Urothelium cell line (cell line): Measurements from ENCODE around the gene MYB.
"Not testable (repeated sequence)": the region's sequence is repeated elsewhere in the genome, so short reads cannot be mapped to it uniquely, and the experiment has no call there.

Experiments used
- DNase-seq: peaks from one replicate; pipeline ENCODE4 v3.0.0; 2011; ENCODE audit warnings: low spot score, mixed read lengths
- FAIRE-seq: peaks from 2 replicates; lab custom pipeline; 2011; peaks lifted over from hg19 to GRCh38; lab: Jason Lieb, UNC

Gene MYB

GRCh38 chr6:135180542-135181332 is at the start of gene MYB:
Gene MYB (plus strand): TSS chr6:135181308. CDS start chr6:135181514, 206 bp downstream.
- FAIRE-seq (no peak), DNase-seq (peak; percentile 91)

- FAIRE-seq (no peak), DNase-seq (no peak)
Observed at GRCh38 chr6:135132776-135133175, 48.3 kb upstream of the MYB start.

GRCh38 chr6:135135835-135136234 is 45.3 kb upstream of the MYB start:
- no peak for FAIRE-seq
- DNase-seq, result no peak

- FAIRE-seq, result no peak
- no peak for DNase-seq
Observed at GRCh38 chr6:135137826-135138225, 43.3 kb upstream of the MYB start.

GRCh38 chr6:135141182-135141581 is 39.9 kb upstream of the MYB start:
- DNase-seq (no peak), FAIRE-seq (no peak)

GRCh38 chr6:135141728-135142127 is 39.4 kb upstream of the MYB start:
- no peak for FAIRE-seq

GRCh38 chr6:135142232-135142631 is 38.9 kb upstream of the MYB start:
- not testable (repeated sequence) for DNase-seq, FAIRE-seq

More at GRCh38 chr6:135141728-135142127, 39.4 kb upstream of the MYB start:
- no peak for DNase-seq

GRCh38 chr6:135144673-135145062 is 36.4 kb upstream of the MYB start:
- FAIRE-seq (no peak), DNase-seq (no peak)

GRCh38 chr6:135145063-135145800 is 35.9 kb upstream of the MYB start:
- DNase-seq (peak; percentile 24), FAIRE-seq (no peak)

- no peak for FAIRE-seq
- DNase-seq, result no peak
Observed at GRCh38 chr6:135146162-135146934, 34.8 kb upstream of the MYB start.

- FAIRE-seq (no peak), DNase-seq (no peak)
Observed at GRCh38 chr6:135147637-135148592, 33.2 kb upstream of the MYB start.

- DNase-seq (no peak), FAIRE-seq (no peak)
Observed at GRCh38 chr6:135148889-135149288, 32.2 kb upstream of the MYB start.

- no peak for FAIRE-seq
- no peak for DNase-seq
Observed at GRCh38 chr6:135149376-135149775, 31.7 kb upstream of the MYB start.

GRCh38 chr6:135150481-135150880 is 30.6 kb upstream of the MYB start:
- FAIRE-seq, DNase-seq: not testable (repeated sequence)

GRCh38 chr6:135154125-135154524 is 27.0 kb upstream of the MYB start:
- not testable (repeated sequence) for DNase-seq, FAIRE-seq

GRCh38 chr6:135158397-135158796 is 22.7 kb upstream of the MYB start:
- no peak for DNase-seq
- FAIRE-seq, result no peak

- no peak for FAIRE-seq
Observed at GRCh38 chr6:135159531-135159930, 21.6 kb upstream of the MYB start.

GRCh38 chr6:135161411-135162395 is 19.4 kb upstream of the MYB start:
- FAIRE-seq (no peak), DNase-seq (no peak)

More at GRCh38 chr6:135159531-135159930, 21.6 kb upstream of the MYB start:
- DNase-seq, result no peak
